Adrenal gland (tissue), 5 donors: Measurements from ENCODE around the gene SHANK3.

ENCODE experiments used
- CTCF ChIP-seq, 6 experiments: fragments of 450-650 bp in 4 of 6; fragments of 200-600 bp in 2 of 6; sonication (generic) in 1 of 6; IDR thresholded peaks; 1 replicate in 5 of 6; 2 replicates in 1 of 6; pipeline versions ENCODE4 v1.5.1 to v1.8.0; 2016 to 2021; ENCODE audit warnings: antibody characterized with exemption in 6 of 6, mild to moderate bottlenecking in 2 of 6, moderate library complexity in 1 of 6
- POLR2A ChIP-seq, 2 donors: fragments of 450-650 bp; IDR thresholded peaks; one replicate each; pipeline ENCODE4 v1.6.1; 2017; ENCODE audit warnings: antibody characterized with exemption in 2 of 2, mild to moderate bottlenecking in 2 of 2, moderate library complexity in 1 of 2
- donor health status: DM: no; HTN: no; CAD: no.

DNA sequence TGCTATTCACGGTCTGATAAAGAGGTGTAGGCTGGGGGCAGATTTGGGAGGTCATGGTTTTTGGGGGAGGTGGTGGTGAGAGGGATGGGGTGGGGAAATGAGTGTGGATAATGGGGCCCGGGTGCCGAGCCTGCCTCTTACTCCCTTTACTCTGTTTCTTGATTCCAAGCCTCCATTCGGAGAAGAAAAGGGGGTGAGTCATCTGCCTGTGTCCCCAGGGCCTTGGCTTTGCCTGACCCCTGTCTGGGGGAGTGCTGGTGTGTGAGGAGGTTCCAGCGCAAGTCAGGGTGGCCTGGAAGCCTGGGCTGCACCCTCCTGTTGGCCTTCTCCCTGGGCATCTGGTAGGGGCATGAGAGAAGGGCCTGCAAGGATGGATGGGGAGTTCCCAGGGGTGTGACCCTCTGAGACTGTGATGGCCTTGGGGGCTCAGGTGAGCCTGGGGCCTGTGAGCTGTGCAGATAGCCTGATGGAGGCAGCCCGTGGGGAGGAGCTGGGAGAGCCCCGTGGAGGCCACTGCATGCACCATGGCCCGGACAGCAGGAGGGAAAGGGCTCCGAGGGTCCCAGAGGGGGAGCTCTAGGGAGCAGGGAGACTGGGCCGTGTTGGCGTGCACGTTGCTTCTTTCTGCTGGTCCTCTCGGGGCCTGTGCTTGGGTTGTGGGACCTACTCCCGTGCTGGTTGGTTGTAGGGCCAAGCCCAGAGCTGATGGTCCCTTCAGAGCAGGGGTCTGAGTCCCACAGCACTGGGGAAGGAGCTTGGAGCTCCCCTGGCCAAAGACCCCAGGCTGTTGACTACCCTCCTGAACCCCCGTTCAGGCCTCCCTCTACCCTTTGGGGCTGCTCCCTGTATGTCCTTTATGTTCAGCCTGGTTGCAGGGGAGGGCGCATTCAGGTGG lies 39.1 kb downstream of the SHANK3 start:
- TF ChIP-seq CTCF (IDR thresholded peaks at IDR 0.05), result no peak
- no peak for TF ChIP-seq POLR2A (IDR thresholded peaks at IDR 0.05)
